Measurements from ENCODE around the gene BOD1L1. TPM values are rescaled to one million over a fixed set of nuclear protein-coding genes. Genes with fewer than 3 reads are reported as not detected.
A peak's percentile ranks its signal among the peaks of the same experiment; 100 is the strongest.

Gene BOD1L1
- total RNA-seq, 2 experiments from 2014 or later: 39.3 to 39.6 TPM

DNA sequence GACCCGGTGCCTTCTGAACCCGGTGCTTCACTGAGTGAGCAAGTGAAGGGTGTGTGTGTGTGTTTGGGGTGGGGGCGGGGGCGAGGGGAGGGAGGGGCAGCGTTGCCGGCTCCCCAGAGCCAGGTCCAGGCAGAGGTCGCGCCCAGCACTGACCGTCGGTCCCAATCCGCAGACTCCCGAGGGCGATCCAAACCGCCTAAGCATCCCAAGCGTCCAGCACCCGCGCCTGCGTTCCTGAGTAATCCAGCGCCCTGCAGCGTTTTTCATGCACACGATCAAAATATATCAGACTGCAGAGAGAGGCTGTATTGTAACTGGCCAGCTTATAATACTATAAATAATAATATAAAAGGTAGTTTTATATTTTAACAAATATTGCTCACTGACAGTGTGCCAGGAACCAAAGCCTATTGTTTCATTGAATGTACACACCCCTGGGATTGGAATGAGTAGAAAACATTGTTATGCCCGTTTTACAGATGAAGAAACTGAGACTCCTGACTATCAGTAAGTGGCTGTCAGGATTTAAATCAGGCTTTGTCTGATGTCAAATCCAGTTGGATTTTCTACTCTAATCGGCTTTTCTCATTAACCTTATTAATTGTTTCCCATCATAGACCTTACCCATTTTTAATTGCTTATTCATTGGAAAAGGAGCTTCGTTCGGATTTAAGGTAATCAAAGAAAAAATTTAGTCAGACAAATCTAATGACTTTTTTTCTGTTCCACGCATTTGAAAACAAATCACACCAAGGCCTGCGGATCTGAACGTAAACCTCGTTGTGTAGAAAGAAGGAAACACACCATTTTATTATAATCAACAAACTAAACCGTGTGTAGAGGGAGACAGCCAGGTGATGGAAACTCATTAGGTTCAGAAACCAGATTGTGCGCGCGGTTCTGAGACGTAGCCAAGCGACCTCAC lies 79.2 kb downstream of the BOD1L1 start:
- Histone ChIP-seq H3K27ac (ENCODE audit: low read depth in 1 of 2, low read length in 2 of 2) (no peak overlapping the region), H3K4me3 (ENCODE audit: low read length) (no peak overlapping the region), H3K9me3 (ENCODE audit: control insufficient read depth in 1 of 2, insufficient read depth in 1 of 2, low read length in 2 of 2) (peaks cover 11 to 22% of the 10 kb centered on the region in 2 experiments), H3K36me3 (ENCODE audit: insufficient read depth, low read length) (no peaks in the 10 kb centered on the region), H3K4me1 (ENCODE audit: insufficient read depth, low read length) (peaks cover 43% of the 10 kb centered on the region), H3K27me3 (ENCODE audit: control insufficient read depth in 1 of 2, insufficient read depth in 2 of 2, low read length in 2 of 2) (peaks cover 50 to 80% of the 10 kb centered on the region in 2 experiments)
- Mint-ChIP-seq H3K36me3 (ENCODE audit: low read depth) (no peaks in the 10 kb centered on the region), H3K27ac (no peak overlapping the region), H3K27me3 (peaks cover 82% of the 10 kb centered on the region), H3K4me3 (peak overlapping the region; percentile 65), H3K4me1 (ENCODE audit: low read depth) (peaks cover 33% of the 10 kb centered on the region), H3K9me3 (no peaks in the 10 kb centered on the region)
- no peak for ATAC-seq (ENCODE audit: poor library complexity)
- no peak for DNase-seq
- TF ChIP-seq, protein P1, sequence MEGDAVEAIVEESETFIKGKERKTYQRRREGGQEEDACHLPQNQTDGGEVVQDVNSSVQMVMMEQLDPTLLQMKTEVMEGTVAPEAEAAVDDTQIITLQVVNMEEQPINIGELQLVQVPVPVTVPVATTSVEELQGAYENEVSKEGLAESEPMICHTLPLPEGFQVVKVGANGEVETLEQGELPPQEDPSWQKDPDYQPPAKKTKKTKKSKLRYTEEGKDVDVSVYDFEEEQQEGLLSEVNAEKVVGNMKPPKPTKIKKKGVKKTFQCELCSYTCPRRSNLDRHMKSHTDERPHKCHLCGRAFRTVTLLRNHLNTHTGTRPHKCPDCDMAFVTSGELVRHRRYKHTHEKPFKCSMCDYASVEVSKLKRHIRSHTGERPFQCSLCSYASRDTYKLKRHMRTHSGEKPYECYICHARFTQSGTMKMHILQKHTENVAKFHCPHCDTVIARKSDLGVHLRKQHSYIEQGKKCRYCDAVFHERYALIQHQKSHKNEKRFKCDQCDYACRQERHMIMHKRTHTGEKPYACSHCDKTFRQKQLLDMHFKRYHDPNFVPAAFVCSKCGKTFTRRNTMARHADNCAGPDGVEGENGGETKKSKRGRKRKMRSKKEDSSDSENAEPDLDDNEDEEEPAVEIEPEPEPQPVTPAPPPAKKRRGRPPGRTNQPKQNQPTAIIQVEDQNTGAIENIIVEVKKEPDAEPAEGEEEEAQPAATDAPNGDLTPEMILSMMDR (IDR thresholded peaks at IDR 0.05): no peak
- intact Hi-C loops (cut with DNase I, micrococcal nuclease): loop anchor here (2.0 to 10.0 kb wide), 3 partner anchors 64 to 696 kb away; partner anchors contain the start of gene RAB28 (in 1 of the 2)
- POLR2A ChIA-PET: interaction anchor here (1.0 kb wide), 1 partner anchor 17 kb away, joined by 3 read pairs; no protein-coding TSS in a partner anchor
- CTCF ChIA-PET: no interaction called here

DNA sequence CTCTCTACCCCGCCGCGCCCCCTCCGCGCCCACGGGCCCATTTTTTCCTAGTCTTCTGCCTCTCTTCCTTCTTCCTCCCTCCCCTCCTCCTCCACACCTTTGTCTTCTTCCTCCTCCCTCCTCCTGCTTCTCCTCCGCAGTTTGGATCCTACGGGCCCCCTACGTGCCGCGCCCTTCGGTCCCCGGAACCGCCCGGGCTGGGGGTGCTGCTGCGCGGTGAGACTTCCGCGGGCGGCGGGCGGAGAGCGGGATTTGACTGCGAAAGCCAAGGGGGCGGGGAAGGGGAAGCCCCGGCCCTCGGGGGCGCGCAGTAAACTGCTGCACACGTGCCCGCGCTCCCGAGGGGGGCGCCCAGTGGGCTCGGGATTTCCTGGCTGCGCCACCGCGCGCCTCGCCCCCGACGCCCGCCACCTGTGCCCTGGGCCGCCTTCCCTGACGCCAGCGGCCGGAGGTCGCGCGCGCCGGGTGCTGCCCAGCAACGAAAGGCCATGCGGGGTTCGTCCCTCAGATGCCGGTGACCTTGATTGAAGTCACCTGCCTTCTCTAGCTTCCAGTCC lies 80.0 kb downstream of the BOD1L1 start:
- H3K4me3 ChIP-seq (ENCODE audit: low read length): peak overlapping the region; percentile 40
- H3K4me3 Mint-ChIP-seq: no peak overlapping the region
- no peak overlapping the region for H3K27ac Mint-ChIP-seq
- peak; percentile 27 for ATAC-seq (ENCODE audit: poor library complexity)
- intact Hi-C loops (cut with DNase I, micrococcal nuclease): loop anchor here (2.0 to 10.0 kb wide), 3 partner anchors 63 to 695 kb away; partner anchors contain the start of gene RAB28 (in 1 of the 2)
- TF ChIP-seq, protein P1 (IDR thresholded peaks at IDR 0.05): no peak
- CTCF ChIA-PET: no interaction called here
- H3K27me3 ChIP-seq (ENCODE audit: control insufficient read depth in 1 of 2, insufficient read depth in 2 of 2, low read length in 2 of 2): peaks cover 58 to 81% of the 10 kb centered on the region in 2 experiments
- no peaks in the 10 kb centered on the region for H3K36me3 ChIP-seq (ENCODE audit: insufficient read depth, low read length)
- no peaks in the 10 kb centered on the region for H3K9me3 Mint-ChIP-seq
- POLR2A ChIA-PET: interaction anchor here (1.0 kb wide), 1 partner anchor 17 kb away, joined by 3 read pairs; no protein-coding TSS in a partner anchor
- peaks cover 11 to 29% of the 10 kb centered on the region in 2 experiments for H3K9me3 ChIP-seq (ENCODE audit: control insufficient read depth in 1 of 2, insufficient read depth in 1 of 2, low read length in 2 of 2)
- H3K4me1 Mint-ChIP-seq (ENCODE audit: low read depth): peaks cover 40% of the 10 kb centered on the region
- no peak overlapping the region for H3K27ac ChIP-seq (ENCODE audit: low read depth in 1 of 2, low read length in 2 of 2)
- DNase-seq: peak in 6 of 14 experiments; percentile 14 to 67 (median 35)
- H3K27me3 Mint-ChIP-seq: peaks cover 82% of the 10 kb centered on the region
- no peaks in the 10 kb centered on the region for H3K36me3 Mint-ChIP-seq (ENCODE audit: low read depth)
- peaks cover 48% of the 10 kb centered on the region for H3K4me1 ChIP-seq (ENCODE audit: insufficient read depth, low read length)

DNA sequence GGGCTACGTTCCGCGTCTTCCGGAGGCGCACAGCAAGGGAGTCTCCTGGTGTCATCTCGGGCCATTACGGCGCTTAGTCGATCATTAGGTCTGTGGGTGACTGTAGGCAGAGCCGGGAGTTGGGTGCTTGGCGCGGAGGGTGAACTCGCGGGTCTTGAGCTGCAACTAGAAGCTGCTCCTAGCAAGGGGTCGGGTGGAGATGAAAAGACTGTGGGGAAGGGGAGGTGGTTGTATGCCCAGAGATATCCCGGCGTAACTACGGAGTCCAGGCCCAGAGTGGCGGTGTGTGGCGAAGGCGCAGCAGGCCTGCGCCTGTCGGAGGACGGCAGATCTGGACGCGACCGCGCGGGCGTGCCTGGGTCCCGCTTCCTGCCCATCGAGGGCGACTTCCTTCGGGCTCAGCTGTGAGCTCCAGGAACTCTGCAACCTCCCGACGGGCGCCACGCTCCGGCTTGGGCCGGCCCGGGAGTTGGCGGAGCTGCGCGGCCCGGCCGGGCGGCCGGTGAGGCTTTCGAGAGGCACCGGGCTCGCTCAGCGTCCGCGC lies 80.5 kb downstream of the BOD1L1 start:
- POLR2A ChIA-PET: no interaction called here
- CTCF ChIA-PET: no interaction called here
- peak; percentile 3 for ATAC-seq (ENCODE audit: poor library complexity)

More for the DNA sequence above, 80.5 kb downstream of the BOD1L1 start:
- peaks cover 78% of the 10 kb centered on the region for H3K27me3 Mint-ChIP-seq
- H3K27ac Mint-ChIP-seq: no peak overlapping the region
- peak overlapping the region; percentile 76 for H3K4me3 Mint-ChIP-seq
- peaks cover 41% of the 10 kb centered on the region for H3K4me1 Mint-ChIP-seq (ENCODE audit: low read depth)
- H3K36me3 ChIP-seq (ENCODE audit: insufficient read depth, low read length): no peaks in the 10 kb centered on the region
- H3K27ac ChIP-seq (ENCODE audit: low read depth in 1 of 2, low read length in 2 of 2): no peak overlapping the region
- H3K36me3 Mint-ChIP-seq (ENCODE audit: low read depth): no peaks in the 10 kb centered on the region
- TF ChIP-seq, protein P1 (IDR thresholded peaks at IDR 0.05): no peak
- H3K9me3 ChIP-seq (ENCODE audit: control insufficient read depth in 1 of 2, insufficient read depth in 1 of 2, low read length in 2 of 2): peaks cover 11 to 35% of the 10 kb centered on the region in 2 experiments
- intact Hi-C loops (cut with DNase I, micrococcal nuclease): loop anchor here (5.0 to 10.0 kb wide), 2 partner anchors 62 to 695 kb away; partner anchors contain the start of gene RAB28 (in 1 of the 2)
- H3K27me3 ChIP-seq (ENCODE audit: control insufficient read depth in 1 of 2, insufficient read depth in 2 of 2, low read length in 2 of 2): peaks cover 61 to 83% of the 10 kb centered on the region in 2 experiments
- no peaks in the 10 kb centered on the region for H3K9me3 Mint-ChIP-seq
- peak in 3 of 14 experiments; percentile 22 to 46 (median 26) for DNase-seq
- peak overlapping the region; percentile 40 for H3K4me3 ChIP-seq (ENCODE audit: low read length)
- H3K4me1 ChIP-seq (ENCODE audit: insufficient read depth, low read length): peaks cover 53% of the 10 kb centered on the region
